ENCODE measurements around the gene DNAJC7.

- TF ChIP-seq CTCF (IDR thresholded peaks at IDR 0.05), result no peak
- no peak for TF ChIP-seq EZH2 (IDR thresholded peaks at IDR 0.05)
Measured at GRCh38 chr17:42060231-42060630, 43.0 kb upstream of the DNAJC7 start.

Data from neural progenitor cell (in vitro differentiated cells).